Hematopoietic multipotent progenitor cell treated with erythropoietin and hydrocortisone succinate and interleukin-3 and kit ligand, for 17 days (in vitro differentiated cells): ENCODE data around the gene B4GALT2.
A peak's percentile ranks its signal among the peaks of the same experiment; 100 is the strongest.

ENCODE experiments used
- DNase-seq: peaks from one replicate; pipeline ENCODE4 v3.0.0-alpha.2; 2015; ENCODE audit warnings: low spot score

B4GALT2 gene

DNA sequence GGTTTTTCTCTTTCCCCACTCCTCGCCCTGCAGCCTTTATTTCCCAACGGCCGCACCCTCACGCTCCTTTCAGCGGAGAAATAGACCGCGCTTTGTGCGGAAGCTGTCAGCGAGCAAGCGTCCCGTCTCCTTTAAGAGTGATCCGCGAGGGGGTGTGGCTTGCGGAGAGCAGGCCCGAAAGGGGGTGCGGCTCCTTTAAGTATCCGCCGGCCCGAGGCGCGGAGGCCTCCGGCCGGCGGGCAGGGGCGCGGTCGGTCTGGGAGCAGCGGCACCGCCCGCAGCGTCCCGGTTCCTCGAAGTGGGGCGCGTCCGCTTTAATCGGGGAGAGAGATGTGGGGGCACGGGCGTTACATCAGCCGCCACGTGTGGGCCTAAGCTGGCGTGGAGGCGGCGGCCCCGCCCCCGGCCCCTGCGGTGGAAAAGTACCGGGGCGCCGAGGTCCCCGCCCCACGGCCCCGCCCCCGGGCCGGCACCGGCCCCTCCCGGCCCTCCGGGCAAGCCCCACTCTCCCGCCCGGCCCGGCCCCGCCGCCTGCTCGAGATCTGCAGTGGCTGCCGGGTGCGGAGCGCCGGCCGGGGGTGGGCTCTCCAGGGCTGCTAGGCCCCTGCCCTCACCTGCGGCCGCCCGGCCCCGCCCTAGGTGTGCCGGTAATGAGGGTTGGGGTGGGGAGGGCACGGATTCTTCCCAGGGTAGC, 51.0 kb downstream of the B4GALT2 start:
- DNase-seq = peak; percentile 97

DNA sequence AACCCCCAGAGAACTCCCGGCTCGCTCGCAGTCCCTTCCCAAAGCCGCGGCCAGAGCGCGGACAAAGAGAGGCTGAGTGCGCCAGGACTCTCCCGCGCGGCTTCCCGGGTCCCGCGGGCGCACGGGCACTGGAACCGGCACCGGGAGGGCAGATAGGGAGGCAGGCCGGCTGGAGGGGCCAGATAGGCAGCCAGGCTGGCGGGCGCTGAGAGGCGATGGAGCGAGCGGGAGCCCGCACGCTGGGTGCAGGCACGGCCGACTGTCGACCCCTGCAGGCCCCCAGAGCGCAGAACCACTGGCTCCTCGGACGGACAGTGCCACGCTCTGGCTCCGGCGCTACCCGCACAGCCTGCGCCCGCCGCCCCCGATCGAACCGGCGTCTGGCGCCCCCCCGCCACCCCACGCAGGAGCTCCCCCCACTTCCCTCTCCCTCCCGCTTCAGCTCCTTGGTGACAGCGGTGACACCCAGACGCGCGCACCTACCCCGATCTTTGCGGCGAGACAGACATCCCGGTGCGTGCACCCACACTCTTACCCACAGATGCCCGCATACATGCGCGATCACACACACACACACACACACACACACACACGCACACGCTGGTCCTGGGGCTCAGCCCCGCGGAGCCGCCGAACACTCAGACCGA, 51.7 kb downstream of the B4GALT2 start:
- no peak for DNase-seq

DNA sequence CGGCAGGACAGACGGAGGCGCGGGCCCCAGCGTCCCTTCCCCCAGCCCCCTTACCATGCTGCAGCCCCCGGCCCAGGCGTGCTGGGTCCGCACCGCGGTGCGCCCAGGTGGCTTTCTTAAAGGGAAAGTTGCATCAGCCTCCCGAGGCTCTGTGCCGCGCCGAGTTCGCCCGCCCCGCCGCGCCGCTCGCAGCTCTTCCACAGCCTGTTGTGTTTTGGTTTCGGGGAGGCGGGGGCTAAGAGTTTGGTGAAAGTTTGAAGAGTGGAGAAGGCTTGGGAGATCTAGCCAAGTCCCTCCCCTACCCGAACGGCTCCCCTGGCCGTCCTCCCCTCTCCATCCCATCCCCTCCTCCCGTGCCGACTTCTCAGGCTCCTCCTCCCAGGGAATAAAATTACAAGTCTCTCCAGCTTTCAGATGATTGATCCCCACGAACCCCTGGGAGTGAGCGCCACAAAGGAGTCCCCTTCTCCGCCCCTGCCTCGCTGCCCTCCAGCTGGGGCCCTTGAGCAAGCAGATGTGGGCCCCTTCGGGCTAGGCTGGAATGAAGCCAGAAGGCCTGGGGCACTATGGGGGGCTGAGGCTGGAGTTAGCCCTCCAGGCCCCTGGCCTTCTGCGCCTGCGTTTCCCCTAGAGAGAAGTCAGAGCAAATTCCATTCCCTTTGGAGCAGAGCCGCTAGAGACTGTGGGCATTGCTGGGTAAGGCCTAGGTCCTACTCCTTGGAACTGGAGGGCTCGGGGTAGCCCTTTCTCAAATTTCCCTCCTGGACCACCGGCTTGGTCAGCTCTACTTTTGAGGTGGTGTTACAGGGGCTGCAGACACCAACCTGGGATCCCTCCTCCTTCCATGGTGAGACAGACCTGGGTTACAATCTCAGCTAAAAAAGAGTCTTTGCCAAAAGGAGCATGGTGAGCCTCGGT, 52.5 kb downstream of the B4GALT2 start, which contains the start of gene SLC6A9:
TSS of gene SLC6A9 (minus strand) at position 211 of the 918 bp plus-strand sequence. CDS start 7,185 bp downstream, outside the sequence.
- DNase-seq = peak; percentile 79

DNA sequence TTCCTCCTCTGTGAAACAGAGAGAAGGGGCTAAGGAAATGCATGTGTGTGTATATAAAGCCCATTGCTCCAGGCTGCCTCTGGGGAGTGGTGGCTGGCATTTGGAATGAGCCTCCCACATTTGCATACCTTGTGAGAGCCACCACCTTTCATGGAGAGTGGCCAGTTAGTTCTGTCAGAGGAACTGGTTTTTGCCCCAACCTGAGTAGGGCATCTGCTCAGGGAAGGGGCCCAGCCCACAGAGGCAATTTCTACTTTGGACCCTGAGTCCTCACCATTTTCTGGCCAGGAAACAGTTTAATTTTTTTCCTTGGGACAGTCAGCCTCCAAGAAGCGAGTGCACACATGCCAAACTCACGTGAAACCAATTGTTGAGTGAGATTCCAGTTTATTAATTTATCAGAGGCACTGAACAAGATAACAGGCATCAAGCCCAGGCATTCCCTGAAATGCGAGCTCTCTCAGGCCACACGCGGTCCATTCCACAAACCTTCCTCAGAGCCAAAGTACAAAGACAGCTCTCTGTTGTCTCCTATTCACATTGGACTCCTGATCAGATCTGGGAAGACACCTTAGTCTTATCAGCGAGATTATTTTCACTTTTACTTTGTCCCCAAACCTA, 53.3 kb downstream of the B4GALT2 start:
- peak; percentile 63 for DNase-seq

DNA sequence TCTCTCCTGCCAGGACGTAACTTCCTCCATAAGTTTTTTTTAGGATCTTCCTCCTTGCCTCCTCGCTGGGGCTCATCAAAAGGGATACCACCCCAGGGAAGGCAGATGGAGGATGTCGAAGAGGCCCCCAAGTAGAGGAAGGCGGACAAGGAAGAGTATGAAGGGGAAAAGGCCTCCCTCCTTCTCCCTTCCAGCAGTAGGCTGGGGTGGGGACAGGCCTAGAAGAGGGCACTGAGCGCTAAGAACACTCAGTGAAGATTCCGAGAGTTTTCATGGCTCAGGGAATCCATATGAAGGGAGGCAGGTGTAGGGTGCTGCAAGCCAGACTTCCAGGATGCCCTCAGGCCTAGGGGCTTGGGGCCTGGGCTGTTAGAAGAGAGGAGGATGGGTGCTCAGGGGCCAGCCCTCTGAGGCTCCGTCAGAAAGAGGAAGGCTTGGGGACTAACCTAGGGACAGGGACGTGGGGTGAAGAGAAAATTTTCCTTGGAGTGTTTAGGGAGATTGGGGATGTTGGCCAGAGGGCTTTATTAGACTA, 54.1 kb downstream of the B4GALT2 start:
- DNase-seq = no peak

DNA sequence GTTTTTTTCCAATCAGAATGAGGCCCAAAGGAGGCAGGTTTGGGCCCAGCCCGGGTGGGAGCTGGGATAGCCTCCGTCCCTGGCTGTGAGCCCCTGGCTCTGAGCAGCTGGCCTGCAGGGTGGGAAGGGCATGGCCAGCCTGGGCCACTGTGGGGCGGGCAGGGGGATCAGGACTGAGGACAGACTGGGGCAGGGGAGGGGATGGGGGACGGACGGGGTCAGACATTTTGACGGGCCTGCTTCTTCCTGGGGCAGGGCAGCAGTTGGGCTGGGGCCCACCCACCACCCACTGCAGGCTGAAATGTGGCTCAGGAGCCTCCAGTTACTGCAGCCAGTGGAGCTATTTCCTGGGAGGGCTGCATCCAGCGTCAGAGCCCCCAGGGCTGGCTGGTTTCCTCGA, 54.7 kb downstream of the B4GALT2 start:
- DNase-seq = no peak

DNA sequence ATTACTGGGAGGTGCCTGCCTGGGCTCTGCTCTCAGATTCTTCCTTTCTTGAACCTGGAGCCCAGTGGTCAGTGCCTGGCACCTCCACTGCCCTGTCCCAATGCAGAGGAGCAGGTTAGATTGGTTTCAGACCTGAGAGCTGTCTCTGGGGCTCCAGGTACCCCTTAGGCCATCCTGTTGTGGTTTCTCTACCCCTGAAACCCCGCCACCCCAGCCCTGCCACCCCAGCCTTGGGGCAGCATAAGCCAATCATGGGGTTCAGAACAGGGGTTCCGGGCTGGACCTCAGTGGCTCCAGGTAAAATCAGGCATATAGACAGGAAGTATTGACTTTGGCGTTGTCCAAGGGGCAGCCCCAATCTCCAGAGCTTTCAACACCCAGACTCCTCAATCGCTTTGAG, 55.4 kb downstream of the B4GALT2 start:
- DNase-seq = peak; percentile 37

DNA sequence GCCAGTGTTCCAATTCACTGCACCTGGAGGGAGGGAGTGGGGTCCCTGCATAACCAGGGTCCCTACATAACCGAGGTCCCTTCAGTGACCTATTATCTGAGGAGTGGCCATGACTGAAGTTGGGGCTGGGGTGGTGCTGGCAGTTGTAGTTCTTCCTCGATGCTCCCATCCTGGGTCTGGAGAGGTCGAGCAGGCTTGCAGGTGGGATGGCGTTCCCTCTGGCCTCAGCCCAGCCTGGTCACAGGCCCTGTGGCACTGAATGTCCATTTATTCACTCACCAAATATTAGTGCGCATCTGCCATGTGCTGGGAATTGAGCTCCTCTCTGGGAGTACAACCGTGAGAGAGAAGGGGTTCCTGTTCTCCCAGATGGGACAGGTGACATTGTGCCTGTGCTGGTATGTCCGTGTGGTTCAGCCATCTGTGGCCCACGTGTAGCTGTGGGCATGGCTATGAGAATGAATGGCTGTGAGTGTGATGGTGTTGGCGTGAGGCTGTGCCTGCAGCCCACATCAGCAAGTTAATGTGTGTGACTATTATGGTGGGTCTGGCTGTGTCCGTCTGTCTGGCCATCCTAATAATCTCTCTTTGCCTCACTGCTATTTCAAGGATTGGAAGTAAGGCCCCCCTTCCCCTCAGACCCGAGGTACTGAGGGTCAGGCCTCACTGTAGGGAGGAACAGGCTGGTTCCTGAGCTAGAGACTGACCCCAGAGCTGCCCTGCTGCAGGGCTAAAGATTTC, 56.1 kb downstream of the B4GALT2 start:
- DNase-seq = no peak

DNA sequence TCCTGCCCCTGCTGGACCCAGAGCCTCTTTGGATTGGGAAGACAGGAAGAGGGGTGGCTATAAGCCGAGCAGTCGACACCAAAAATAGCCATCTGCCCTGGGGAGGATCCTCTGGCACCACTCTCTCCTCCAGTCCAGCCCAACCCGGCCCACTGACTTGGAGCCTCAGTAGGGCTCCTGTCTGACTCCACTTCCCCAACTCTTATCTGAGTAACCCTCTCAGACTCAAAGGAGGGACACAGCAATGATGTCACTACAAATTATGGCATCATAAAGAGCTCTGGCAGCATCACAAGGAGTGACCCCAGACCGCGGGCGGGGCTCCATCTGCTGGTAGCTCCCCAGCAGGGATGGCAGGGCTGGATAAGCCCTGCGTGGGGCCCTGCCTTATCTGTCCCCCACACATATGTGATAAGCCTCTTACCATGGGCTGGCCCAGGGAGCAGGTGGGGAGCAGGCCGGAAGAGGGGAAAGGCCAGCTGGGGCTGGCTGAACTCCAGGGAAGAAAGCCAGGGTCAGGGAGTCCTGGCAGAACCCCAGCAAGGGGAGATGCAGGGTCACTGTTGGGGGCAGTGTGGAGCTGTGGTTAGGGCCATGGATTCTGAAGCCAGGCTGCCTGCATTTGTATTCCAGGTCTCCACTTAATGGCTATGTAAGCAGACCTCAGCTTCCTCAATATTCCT, 56.9 kb downstream of the B4GALT2 start:
- peak; percentile 98 for DNase-seq

DNA sequence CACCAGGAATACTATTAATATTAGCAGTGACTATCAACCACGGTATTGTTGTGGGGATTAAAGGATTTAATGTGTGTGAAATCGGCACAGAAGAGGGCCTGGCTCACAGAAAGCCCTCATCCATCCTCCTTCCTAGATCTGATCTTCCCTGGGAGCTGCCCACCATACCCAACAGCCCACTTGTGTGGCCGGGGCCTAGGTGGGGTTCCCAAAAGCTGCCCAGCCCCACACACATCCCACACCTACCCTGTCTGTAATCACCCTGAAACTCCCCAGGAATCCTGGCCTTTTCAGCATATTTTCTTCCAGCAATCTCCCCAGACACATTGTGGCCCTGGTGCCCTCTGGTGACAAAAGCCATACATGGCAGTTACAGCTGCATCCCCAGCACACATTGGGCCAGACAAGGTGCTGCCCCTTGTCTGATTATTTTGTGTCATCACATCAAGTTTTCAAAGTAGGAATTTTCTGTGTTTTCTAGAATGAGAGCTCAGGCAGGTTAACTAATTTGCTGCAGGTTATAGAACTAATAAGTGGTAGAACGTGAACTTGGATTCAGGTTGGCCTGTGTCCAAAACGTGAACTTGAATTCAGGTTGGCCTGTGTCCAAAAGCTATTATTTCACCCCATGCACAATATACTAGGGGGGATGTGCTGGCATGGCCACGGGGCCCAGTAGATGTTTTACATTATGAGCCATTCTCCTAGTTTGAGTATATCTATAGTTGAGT, 57.6 kb downstream of the B4GALT2 start:
- DNase-seq = peak; percentile 93

DNA sequence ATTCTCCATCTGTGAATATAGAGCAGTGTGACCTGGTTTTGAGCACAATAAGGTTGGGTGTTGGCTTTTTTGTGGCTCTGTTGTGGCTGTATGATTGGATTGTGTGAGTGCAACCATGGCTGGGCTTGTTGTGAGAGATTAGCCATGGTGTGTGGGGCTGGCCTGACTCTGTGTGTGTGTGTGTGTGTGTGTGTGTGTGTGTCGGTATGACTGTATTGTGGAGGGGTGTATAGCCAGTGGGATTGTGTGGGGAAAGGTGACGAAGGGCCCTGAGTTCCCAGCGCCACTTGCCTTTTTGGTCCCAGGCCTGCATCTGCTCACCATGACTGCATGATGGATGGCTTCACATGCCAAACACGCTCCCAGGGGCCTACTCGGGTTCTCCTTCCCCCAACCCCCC, 58.1 kb downstream of the B4GALT2 start:
- no peak for DNase-seq

DNA sequence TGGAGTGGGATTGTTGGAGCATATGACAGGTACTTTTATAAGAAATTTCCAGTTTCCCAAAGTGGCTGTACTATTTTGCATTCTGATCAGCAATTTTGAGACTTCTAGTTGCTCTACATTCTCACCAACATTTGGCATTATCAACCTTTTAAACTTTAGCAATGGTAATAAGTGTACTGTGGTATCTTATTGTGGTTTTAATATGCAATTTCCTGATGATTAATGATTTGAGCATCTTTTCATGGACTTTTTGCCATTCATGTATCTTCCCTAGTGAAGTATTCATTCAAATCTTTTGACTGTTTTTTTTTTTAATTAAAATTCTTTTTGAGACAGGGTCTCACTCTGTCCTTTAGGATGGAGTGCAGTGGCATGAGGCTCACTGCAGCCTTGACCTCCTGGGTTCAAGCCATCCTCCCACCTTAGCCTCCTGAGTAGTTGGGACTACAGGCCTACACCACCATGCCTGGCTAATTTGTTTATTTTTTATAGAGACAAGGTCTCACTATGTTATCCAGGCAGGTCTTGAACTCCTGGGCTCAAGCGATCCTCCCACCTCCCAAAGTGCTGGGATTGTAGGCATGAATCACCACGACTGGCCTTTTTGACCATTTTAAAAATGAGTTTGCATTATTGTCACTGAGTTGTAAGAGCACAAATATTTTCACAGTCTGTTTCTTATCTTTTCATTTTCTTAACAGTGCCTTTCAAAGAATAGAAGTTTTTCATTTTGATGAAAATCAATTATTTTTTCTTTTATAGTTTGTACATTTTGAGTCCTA, 60.1 kb downstream of the B4GALT2 start:
- DNase-seq = no peak

DNA sequence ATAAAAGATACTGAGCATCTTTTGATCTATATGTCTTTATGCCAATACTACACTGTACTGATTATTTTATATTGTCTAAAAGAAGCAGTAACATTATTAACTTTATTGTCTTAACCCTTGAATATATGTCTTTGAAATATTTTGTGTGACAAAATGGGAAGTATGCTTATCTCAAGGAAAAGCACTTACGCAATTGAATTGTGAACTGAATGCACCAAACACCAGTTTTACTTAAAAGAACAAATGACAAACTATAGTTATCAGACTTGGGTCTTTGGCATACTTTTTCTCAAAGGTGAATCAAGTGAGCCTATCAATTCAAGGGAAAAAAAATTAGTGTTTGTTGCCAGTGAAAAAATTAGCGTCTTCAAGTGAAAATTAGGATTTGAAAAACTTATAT, 61.4 kb downstream of the B4GALT2 start:
- DNase-seq = no peak
